GM12872 (cell line): ENCODE measurements around the gene ZC3HAV1.

Experiments used
- TF ChIP-seq, protein P1 (sequence below): IDR thresholded peaks from 3 replicates; pipeline ENCODE4 v1.5.1; 2011; ENCODE audit warnings: low read depth, mild to moderate bottlenecking, low read length, moderate library complexity; ENCODE audit not compliant: insufficient read depth

The ZC3HAV1 gene

DNA sequence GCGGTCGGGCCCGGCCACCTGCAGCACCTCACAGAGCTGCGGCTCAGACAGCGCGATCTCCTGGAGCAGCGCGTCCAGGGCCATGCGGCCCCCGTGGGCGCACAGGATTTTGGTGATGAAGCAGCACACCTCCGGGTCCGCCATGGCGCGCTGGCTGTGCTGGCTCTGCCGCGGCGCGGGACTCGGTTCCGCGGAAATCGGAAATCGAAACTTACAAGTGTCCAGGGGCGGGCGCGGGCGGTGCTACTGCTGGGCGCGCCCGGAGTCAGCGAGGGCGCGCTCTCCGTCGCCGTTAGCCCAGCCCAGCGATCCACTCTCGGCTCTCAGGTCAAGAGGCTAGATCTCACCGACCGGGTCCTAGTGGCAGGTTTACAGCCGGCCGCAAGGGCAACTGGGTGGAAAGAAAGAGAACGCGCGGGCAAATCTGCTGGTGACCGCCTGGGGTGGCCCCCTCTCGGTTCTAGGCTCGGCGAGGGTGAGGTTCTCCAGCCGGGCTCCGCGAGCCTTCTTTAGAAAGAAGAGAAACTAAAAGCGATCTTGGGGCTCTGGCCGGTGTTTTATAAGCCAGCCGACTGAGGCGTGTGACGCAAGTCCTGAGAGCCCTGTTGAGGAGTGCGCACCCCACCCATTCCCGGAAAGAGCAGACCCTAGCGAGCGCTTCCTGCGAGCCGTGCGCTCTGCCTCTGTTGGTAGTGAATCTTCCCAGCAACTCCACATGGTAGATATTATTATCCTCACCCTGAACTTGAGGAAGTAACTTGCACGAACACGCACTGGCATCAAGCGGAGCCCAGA lies at the start of gene ZC3HAV1:
Gene ZC3HAV1 (minus strand): TSS at position 533 of the 795 bp plus-strand sequence. CDS start 389 bp downstream, at position 144.
- TF ChIP-seq, protein P1, sequence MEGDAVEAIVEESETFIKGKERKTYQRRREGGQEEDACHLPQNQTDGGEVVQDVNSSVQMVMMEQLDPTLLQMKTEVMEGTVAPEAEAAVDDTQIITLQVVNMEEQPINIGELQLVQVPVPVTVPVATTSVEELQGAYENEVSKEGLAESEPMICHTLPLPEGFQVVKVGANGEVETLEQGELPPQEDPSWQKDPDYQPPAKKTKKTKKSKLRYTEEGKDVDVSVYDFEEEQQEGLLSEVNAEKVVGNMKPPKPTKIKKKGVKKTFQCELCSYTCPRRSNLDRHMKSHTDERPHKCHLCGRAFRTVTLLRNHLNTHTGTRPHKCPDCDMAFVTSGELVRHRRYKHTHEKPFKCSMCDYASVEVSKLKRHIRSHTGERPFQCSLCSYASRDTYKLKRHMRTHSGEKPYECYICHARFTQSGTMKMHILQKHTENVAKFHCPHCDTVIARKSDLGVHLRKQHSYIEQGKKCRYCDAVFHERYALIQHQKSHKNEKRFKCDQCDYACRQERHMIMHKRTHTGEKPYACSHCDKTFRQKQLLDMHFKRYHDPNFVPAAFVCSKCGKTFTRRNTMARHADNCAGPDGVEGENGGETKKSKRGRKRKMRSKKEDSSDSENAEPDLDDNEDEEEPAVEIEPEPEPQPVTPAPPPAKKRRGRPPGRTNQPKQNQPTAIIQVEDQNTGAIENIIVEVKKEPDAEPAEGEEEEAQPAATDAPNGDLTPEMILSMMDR = no peak

DNA sequence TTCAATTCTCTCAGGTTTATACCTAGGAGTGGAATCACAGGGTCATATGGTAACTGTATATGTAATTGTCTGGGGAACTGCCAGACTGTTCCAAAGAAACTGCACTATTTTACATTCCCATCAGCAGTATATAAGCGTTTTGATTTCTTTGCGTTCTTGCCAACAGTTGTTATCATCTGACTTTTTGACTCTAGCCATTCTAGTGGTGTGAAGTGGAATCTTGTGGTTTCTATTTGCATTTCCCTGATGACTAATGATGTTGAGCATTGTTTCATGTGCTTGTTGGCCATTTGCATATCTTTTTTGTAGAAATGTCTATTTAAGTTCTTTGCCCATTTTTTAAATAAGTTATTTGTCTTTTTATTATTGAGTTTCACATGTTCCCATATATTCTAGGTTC lies 44.3 kb upstream of the ZC3HAV1 start:
- TF ChIP-seq, protein P1 = no peak

DNA sequence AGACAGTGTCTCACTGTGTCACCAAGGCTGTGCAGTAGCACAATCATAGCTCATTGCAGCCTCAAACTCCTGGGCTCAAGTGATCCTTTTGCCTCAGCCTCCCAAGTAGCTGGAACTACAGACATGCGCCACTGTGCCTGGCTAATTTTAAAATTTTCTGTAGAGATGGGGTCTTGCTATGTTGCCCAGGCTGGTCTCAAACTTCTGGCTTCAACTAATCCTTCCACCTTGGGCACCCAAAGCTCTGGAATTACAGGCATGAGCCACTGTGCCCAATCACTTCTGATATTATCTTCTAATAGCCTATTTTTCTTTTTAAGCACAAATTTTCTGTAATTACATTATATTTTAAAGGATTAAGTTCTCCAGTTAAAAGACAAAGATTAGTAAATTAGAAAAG lies 42.6 kb upstream of the ZC3HAV1 start:
- TF ChIP-seq, protein P1 = no peak

DNA sequence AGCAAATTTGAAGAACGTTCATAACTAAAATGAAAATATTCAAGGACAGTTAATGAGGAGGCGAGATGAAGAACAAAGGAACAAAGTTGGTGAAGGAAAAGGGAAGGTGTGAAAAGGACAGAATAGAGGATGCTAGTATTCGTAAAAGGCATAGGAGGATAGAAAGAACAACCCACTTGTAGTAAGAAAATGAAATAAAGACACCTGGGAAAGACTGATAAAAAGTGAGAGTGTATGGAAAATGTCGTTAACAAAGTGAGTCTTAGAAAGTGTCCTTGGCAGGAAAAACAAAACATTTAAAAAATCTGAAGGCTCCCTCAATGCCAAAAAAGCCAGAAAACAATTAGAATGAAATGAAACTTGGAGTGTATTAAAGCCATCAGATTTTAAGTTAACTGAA lies 29.6 kb upstream of the ZC3HAV1 start:
- TF ChIP-seq, protein P1 = no peak

DNA sequence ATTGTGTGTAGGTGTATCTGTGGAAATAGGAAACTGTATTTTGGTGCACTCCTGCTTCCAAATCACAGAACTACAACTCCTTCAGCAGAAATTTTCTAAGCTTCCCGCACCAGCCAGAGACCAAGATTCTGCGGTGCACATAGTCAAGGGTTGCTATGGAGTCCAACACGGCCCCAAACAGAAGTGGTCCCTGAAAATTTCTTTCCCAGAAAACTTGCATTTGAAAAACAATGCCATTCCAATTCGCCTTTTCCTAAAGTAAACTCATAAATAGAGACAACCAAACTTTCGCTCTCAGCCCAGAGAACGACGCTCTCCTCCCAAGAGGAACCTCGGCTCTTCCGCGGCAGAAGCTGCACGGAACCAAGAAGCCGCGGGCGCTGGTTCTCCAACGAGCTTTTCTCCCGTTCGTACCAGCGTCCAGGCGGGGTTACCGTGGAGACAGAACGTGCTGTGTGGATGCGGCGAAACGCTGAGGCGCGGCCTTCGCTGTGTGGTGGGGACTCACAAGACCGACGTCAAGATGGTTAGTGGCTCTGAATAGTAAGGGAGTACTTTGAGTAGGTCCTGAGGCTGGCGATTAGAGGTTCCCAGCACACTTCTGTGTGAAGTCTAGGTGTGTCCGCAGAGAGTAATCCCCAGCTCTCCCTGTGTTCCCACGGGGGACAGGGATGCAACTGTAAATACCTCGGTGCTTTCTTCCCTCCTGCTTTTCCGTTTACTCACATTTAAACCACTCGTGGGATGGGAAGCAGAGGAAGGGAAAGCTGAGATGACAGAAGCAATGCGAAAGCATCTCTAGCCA lies 24.0 kb upstream of the ZC3HAV1 start:
- TF ChIP-seq, protein P1 = no peak

DNA sequence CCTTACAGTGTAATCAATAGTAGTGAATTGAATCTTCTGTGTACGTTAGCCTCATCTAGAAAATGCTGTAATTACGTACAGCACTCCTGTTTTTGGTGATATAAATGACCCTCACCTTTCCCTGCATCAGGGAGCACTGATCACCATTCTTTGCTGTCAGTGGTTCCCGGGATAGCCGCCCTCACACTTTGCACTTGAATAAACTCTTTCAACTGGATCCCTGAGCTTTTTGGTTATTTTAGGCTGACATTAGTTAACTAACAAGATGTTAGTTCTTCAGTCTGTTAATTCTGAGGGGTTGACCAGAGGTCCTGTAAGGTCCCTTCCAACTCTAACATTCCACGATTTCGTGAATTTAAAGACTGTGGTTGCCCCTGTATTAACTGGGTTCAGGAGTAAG lies 23.4 kb upstream of the ZC3HAV1 start:
- TF ChIP-seq, protein P1 = no peak

DNA sequence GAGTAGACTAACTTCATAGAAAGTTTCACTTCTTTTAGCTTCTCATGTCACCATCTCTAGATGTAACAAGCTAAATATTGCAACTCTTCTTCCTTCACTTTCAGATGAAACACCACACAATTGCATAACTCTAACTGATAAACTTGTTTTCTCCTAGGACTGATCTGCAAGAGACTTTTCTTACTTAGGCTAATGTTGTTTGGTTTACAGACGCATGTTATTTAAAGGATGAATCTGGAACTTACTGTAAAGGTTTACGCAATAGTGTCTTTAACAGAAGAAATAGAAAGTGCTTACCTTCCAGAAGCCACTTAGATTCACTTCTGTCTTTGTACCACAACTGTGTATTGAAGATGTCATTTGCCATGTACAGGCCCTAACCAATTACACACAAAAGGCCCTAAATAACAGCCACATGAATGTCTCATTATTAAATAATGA lies 22.1 kb upstream of the ZC3HAV1 start:
- TF ChIP-seq, protein P1 = no peak
